Gastroesophageal sphincter (tissue), 4 donors: Measurements from ENCODE around the gene ZNF570. TPM values are rescaled to one million over a fixed set of nuclear protein-coding genes. Genes with fewer than 3 reads are reported as not detected.
A peak's percentile ranks its signal among the peaks of the same experiment; 100 is the strongest.

Experiments
- ATAC-seq: fragments of 150-250 bp; one replicate; pipeline ENCODE4 v1.9.1; 2016; ENCODE audit warnings: mild to moderate bottlenecking, moderate library complexity
- H3K27ac ChIP-seq, 4 donors: fragments of 200-600 bp; sonication (generic) in 3 of 4; 1 replicate in 3 of 4; 2 replicates in 1 of 4; pipeline ENCODE4 v1.5.1; 2016 to 2019
- H3K27me3 ChIP-seq: fragments of 200-600 bp; sonication (generic); one replicate; pipeline ENCODE4 v1.5.1; 2019
- H3K36me3 ChIP-seq, 2 donors: fragments of 200-600 bp; sonication (generic); one replicate each; pipeline ENCODE4 v1.5.1; 2019; ENCODE audit warnings: control low read depth in 1 of 2
- H3K4me1 ChIP-seq, 3 donors: fragments of 200-600 bp; sonication (generic); 1 replicate in 2 of 3; 2 replicates in 1 of 3; pipeline ENCODE4 v1.5.1; 2016 to 2019; ENCODE audit warnings: control low read depth in 2 of 3
- H3K4me3 ChIP-seq, 2 donors: fragments of 200-600 bp; sonication (generic); one replicate each; pipeline ENCODE4 v1.5.1; 2019; ENCODE audit warnings: mild to moderate bottlenecking in 1 of 2, moderate library complexity in 1 of 2
- H3K9me3 ChIP-seq, 3 donors: fragments of 200-600 bp; sonication (generic); one replicate each; pipeline ENCODE4 v1.5.1; 2017 to 2019; ENCODE audit warnings: control low read depth in 2 of 3
- CTCF ChIP-seq, 4 experiments: fragments of 200-600 bp in 2 of 4; fragments of 450-650 bp in 2 of 4; sonication (generic) in 1 of 4; IDR thresholded peaks; one replicate each; pipeline ENCODE4 v1.5.1; 2017 to 2019; ENCODE audit warnings: antibody characterized with exemption in 4 of 4, mild to moderate bottlenecking in 2 of 4, moderate library complexity in 2 of 4
- EP300 ChIP-seq: sonication (generic); formaldehyde crosslinking; IDR thresholded peaks from one replicate; pipeline ENCODE4 v1.6.1; 2017; ENCODE audit warnings: antibody characterized with exemption, mild to moderate bottlenecking
- POLR2A ChIP-seq, 2 donors: fragments of 450-650 bp; IDR thresholded peaks; one replicate each; pipeline ENCODE4 v1.6.1; 2017; ENCODE audit warnings: antibody characterized with exemption in 2 of 2, mild to moderate bottlenecking in 2 of 2, moderate library complexity in 1 of 2
- POLR2AphosphoS5 ChIP-seq: sonication (generic); formaldehyde crosslinking; IDR thresholded peaks from one replicate; pipeline ENCODE4 v1.6.1; 2017; ENCODE audit warnings: antibody characterized with exemption
- WGBS, 2 donors: methylation state at CpG; one replicate each; pipeline ENCODE4 v1.1.5; 2018; ENCODE audit warnings: low coverage in 1 of 2; 5-methylcytosine and 5-hydroxymethylcytosine counted together
- total RNA-seq, 4 donors: library from RNA; depleted of rRNA; stranded (reverse); fragments of >200 nt; gene quantifications; one replicate each; pipeline ENCODE4 v1.1.0, GENCODE V29; 2016

Gene ZNF570
- total RNA-seq, 4 donors from 2014 or later, result 8.1 to 12.1 (median 8.3) TPM

GRCh38 chr19:37467608-37468090 is 1.5 kb upstream of the ZNF570 start:
- H3K9me3 ChIP-seq, result peaks cover 0 to 6% (median 0%) of the 10 kb centered on the region in 3 donors
- peak overlapping the region in 3 of 4 donors; percentile 93 to 98 (median 95) for H3K27ac ChIP-seq
- H3K27me3 ChIP-seq, result no peaks in the 10 kb centered on the region
- TF ChIP-seq POLR2AphosphoS5 (no peak), POLR2A (IDR thresholded peaks at IDR 0.05) (no peak), EP300 (no peak), CTCF (IDR thresholded peaks at IDR 0.05) (no peak)
- H3K4me3 ChIP-seq, result peak overlapping the region; percentile 83 to 91
- ATAC-seq, result no peak
- H3K4me1 ChIP-seq, result peaks cover 0 to 39% (median 9%) of the 10 kb centered on the region in 3 donors
- peaks cover 0 to 37% of the 10 kb centered on the region in 2 donors for H3K36me3 ChIP-seq
- 20 to 48% methylated on average over 7 to 9 of the region's 18 CpGs for WGBS, 2 donors

GRCh38 chr19:37470216-37470615 is 1.1 kb downstream of the ZNF570 start:
- Histone ChIP-seq H3K36me3 (peaks cover 0 to 33% of the 10 kb centered on the region in 2 donors), H3K4me3 (peak overlapping the region in 1 of 2 donors; percentile 91), H3K27ac (peak overlapping the region in 1 of 4 donors; percentile 98), H3K9me3 (peaks cover 0 to 21% (median 0%) of the 10 kb centered on the region in 3 donors), H3K27me3 (no peaks in the 10 kb centered on the region), H3K4me1 (peaks cover 0 to 39% (median 9%) of the 10 kb centered on the region in 3 donors)
- WGBS, 2 donors, result 77 to 81% methylated on average over 4 of the region's 4 CpGs
- no peak for TF ChIP-seq EP300
- TF ChIP-seq POLR2A (IDR thresholded peaks at IDR 0.05), result no peak
- TF ChIP-seq CTCF (IDR thresholded peaks at IDR 0.05), result no peak
- TF ChIP-seq POLR2AphosphoS5, result no peak
- no peak for ATAC-seq

GRCh38 chr19:37472165-37472564 is 3.0 kb downstream of the ZNF570 start:
- ATAC-seq, result no peak
- Histone ChIP-seq H3K27me3 (no peaks in the 10 kb centered on the region), H3K9me3 (peaks cover 0 to 40% (median 0%) of the 10 kb centered on the region in 3 donors), H3K4me3 (no peak overlapping the region), H3K4me1 (peaks cover 0 to 28% (median 9%) of the 10 kb centered on the region in 3 donors), H3K27ac (no peak overlapping the region), H3K36me3 (peaks cover 5 to 53% of the 10 kb centered on the region in 2 donors)
- no peak for TF ChIP-seq CTCF (IDR thresholded peaks at IDR 0.05)
- TF ChIP-seq POLR2A (IDR thresholded peaks at IDR 0.05), result no peak
- no peak for TF ChIP-seq POLR2AphosphoS5
- no peak for TF ChIP-seq EP300
- 97 to 100% methylated on average over 2 to 8 of the region's 9 CpGs for WGBS, 2 donors

- H3K9me3 ChIP-seq, result peaks cover 9 to 100% (median 11%) of the 10 kb centered on the region in 3 donors
- no peak overlapping the region for H3K4me3 ChIP-seq
- no peak for ATAC-seq
Measured at GRCh38 chr19:37484406-37485168, 15.4 kb downstream of the ZNF570 start.

More at GRCh38 chr19:37484406-37485168, 15.4 kb downstream of the ZNF570 start:
- Histone ChIP-seq H3K27ac (no peak overlapping the region), H3K4me1 (no peaks in the 10 kb centered on the region), H3K27me3 (no peaks in the 10 kb centered on the region), H3K36me3 (peaks cover 9 to 73% of the 10 kb centered on the region in 2 donors)
- WGBS, 2 donors, result 89% methylated on average over 6 to 8 of the region's 8 CpGs
- TF ChIP-seq POLR2AphosphoS5 (no peak), CTCF (IDR thresholded peaks at IDR 0.05) (no peak), POLR2A (IDR thresholded peaks at IDR 0.05) (no peak), EP300 (no peak)
